Measurements from ENCODE around the gene CYP2W1. TPM values are rescaled to one million over a fixed set of nuclear protein-coding genes. Genes with fewer than 3 reads are reported as not detected.
"Not testable (repeated sequence)": the region's sequence is repeated elsewhere in the genome, so short reads cannot be mapped to it uniquely, and the experiment has no call there.

CYP2W1 gene
- total RNA-seq, 1 experiment from 2014 or later, result not detected

- DNase-seq (ENCODE audit: low read depth), result no peak
Measured at GRCh38 chr7:951881-952547, 31.0 kb upstream of the CYP2W1 start.

GRCh38 chr7:952548-953441 is 30.2 kb upstream of the CYP2W1 start:
- DNase-seq (ENCODE audit: low read depth), result no peak

- peak; percentile 19 for DNase-seq (ENCODE audit: low read depth)
Measured at GRCh38 chr7:953547-954327, 29.2 kb upstream of the CYP2W1 start.

- peak; percentile 18 for DNase-seq (ENCODE audit: low read depth)
Measured at GRCh38 chr7:954330-955238, 28.4 kb upstream of the CYP2W1 start, which contains the start of gene ADAP1. ADAP1 (minus strand) TSS chr7:954680; CDS start chr7:954477, 203 bp downstream.

GRCh38 chr7:956031-956430 is 26.9 kb upstream of the CYP2W1 start:
- no peak for DNase-seq (ENCODE audit: low read depth)

GRCh38 chr7:957418-958220 is 25.4 kb upstream of the CYP2W1 start:
- no peak for DNase-seq (ENCODE audit: low read depth)

- DNase-seq (ENCODE audit: low read depth), result no peak
Measured at GRCh38 chr7:958221-959200, 24.5 kb upstream of the CYP2W1 start.

- DNase-seq (ENCODE audit: low read depth), result no peak
Measured at GRCh38 chr7:959271-959670, 23.7 kb upstream of the CYP2W1 start.

GRCh38 chr7:959740-960139 is 23.2 kb upstream of the CYP2W1 start:
- not testable (repeated sequence) for DNase-seq (ENCODE audit: low read depth)

- DNase-seq (ENCODE audit: low read depth), result no peak
Measured at GRCh38 chr7:960269-960871, 22.6 kb upstream of the CYP2W1 start.

- DNase-seq (ENCODE audit: low read depth), result not testable (repeated sequence)
Measured at GRCh38 chr7:960972-961371, 22.0 kb upstream of the CYP2W1 start.

- DNase-seq (ENCODE audit: low read depth), result no peak
Measured at GRCh38 chr7:961546-962400, 21.2 kb upstream of the CYP2W1 start.

GRCh38 chr7:962401-963081 is 20.4 kb upstream of the CYP2W1 start:
- DNase-seq (ENCODE audit: low read depth), result no peak

GRCh38 chr7:963236-964078 is 19.5 kb upstream of the CYP2W1 start:
- DNase-seq (ENCODE audit: low read depth), result no peak

GRCh38 chr7:964401-965231 is 18.4 kb upstream of the CYP2W1 start:
- DNase-seq (ENCODE audit: low read depth), result peak; percentile 47

All from RPMI7951 (cell line).